Putamen (tissue), 1 donor: ENCODE measurements around the gene SPIRE2.
A peak's percentile ranks its signal among the peaks of the same experiment; 100 is the strongest.

Experiments used
- DNase-seq: peaks from one replicate; pipeline ENCODE4 v3.0.0-alpha.2; 2016; ENCODE audit warnings: low spot score

Gene SPIRE2

DNA sequence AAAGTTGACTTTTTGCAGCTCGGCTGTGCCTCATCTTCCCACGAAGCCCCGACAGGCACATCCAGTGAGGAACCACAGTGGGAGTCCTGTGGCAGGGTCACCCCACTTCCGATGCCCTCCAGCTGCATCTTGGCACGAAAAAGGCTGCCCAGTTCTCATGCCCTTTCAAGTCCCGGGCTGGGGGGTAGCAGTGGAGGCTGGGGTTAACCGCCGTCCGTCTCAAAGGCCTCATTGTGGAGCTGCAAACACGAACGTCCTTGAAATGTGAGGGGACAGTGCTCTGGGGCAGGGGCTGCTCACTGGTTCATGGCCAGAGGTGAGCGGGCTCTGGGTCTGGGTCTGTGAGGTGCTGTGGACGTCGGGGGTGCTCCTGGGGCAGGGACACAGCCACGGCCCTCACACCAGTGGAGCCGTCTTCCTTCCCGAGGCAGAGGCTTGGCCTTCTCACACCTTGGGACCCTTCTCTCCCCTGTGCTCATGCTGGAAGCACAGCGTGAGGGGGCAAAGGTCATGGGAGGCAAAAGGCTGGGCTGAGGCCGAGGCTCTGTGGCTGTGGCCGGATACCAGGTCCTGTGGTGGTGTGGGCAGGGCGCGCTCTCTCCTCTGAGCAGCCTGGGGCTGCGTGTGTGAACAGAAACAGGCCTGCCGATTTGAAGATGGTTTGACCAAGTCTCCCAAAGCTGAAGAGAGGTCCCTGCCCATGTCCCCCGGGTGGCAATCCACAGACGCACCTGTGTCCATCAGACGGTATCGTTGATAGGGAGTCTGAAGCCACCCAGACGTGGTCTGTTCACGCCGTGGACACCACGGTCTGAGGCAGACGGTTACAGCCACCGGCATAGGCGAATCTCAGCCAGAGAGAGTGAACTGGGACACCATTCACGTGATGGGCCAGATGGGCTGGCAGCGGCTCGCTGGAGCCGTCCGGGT, 87.3 kb downstream of the SPIRE2 start:
- no peak for DNase-seq

- peak; percentile 59 for DNase-seq
Measured at GRCh38 chr16:89917773-89918452, 89.6 kb downstream of the SPIRE2 start.

DNA sequence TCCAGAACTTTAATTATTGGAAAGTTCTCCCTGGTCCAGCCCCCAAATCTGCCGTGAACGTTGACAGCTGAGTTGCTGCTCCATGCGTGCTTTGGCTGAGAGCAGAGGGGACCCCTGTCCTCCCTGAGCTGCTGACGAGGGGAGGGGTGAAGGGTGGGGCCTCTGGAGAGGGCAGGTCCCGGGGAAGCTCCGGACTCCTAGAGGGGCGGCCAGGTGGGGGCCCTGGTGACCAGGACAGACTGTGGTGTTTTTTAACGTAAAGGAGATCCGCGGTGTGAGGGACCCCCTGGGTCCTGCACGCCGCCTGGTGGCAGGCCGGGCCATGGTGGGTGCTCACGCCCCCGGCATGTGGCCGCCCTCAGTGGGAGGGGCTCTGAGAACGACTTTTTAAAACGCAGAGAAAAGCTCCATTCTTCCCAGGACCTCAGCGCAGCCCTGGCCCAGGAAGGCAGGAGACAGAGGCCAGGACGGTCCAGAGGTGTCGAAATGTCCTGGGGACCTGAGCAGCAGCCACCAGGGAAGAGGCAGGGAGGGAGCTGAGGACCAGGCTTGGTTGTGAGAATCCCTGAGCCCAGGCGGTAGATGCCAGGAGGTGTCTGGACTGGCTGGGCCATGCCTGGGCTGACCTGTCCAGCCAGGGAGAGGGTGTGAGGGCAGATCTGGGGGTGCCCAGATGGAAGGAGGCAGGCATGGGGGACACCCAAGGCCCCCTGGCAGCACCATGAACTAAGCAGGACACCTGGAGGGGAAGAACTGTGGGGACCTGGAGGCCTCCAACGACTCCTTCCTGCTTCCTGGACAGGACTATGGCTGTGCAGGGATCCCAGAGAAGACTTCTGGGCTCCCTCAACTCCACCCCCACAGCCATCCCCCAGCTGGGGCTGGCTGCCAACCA, 90.4 kb downstream of the SPIRE2 start, which contains the start of gene MC1R:
Gene MC1R (plus strand): TSS at position 410 of the 895 bp plus-strand sequence. CDS start 397 bp downstream, at position 807.
- no peak for DNase-seq

GRCh38 chr16:89919535-89920406, 91.5 kb downstream of the SPIRE2 start:
- DNase-seq, result no peak

DNA sequence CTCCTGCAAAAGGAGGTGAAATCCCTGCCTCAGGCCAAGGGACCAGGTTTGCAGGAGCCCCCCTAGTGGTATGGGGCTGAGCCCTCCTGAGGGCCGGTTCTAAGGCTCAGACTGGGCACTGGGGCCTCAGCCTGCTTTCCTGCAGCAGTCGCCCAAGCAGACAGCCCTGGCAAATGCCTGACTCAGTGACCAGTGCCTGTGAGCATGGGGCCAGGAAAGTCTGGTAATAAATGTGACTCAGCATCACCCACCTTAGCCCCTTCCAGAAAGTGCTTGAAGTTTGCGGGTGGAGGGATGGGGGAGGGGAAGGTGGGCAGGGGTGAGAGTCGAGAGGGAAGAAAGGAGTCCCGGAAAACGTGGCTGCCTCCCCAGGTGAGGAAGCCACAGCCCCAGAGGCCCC, 92.4 kb downstream of the SPIRE2 start:
- DNase-seq, result no peak
